ENCODE results near the gene CELF3. TPM values are rescaled to one million over a fixed set of nuclear protein-coding genes. Genes with fewer than 3 reads are reported as not detected.
"Not testable (repeated sequence)": the region's sequence is repeated elsewhere in the genome, so short reads cannot be mapped to it uniquely, and the experiment has no call there.

CELF3 gene
- total RNA-seq, 1 donor from 2014 or later, result not detected

GRCh38 chr1:151705753-151706463 lies 10.7 kb downstream of the CELF3 start:
- Mint-ChIP-seq H3K27me3 (ENCODE audit: insufficient read depth) (no peaks in the 10 kb centered on the region), H3K36me3 (ENCODE audit: low read depth) (no peaks in the 10 kb centered on the region), H3K9me3 (no peaks in the 10 kb centered on the region), H3K4me3 (no peak overlapping the region), H3K4me1 (ENCODE audit: low read depth) (no peaks in the 10 kb centered on the region), H3K27ac (no peak overlapping the region)
- no peak for DNase-seq (ENCODE audit: low spot score)
- intact Hi-C loops (cut with micrococcal nuclease), result no loop called here

GRCh38 chr1:151705146-151705545 lies 11.5 kb downstream of the CELF3 start:
- no peaks in the 10 kb centered on the region for H3K36me3 Mint-ChIP-seq (ENCODE audit: low read depth)
- intact Hi-C loops (cut with micrococcal nuclease), result no loop called here
- H3K27ac Mint-ChIP-seq, result no peak overlapping the region
- H3K4me1 Mint-ChIP-seq (ENCODE audit: low read depth), result no peaks in the 10 kb centered on the region
- DNase-seq (ENCODE audit: low spot score), result no peak
- H3K9me3 Mint-ChIP-seq, result no peaks in the 10 kb centered on the region
- H3K4me3 Mint-ChIP-seq, result no peak overlapping the region
- no peaks in the 10 kb centered on the region for H3K27me3 Mint-ChIP-seq (ENCODE audit: insufficient read depth)

DNA sequence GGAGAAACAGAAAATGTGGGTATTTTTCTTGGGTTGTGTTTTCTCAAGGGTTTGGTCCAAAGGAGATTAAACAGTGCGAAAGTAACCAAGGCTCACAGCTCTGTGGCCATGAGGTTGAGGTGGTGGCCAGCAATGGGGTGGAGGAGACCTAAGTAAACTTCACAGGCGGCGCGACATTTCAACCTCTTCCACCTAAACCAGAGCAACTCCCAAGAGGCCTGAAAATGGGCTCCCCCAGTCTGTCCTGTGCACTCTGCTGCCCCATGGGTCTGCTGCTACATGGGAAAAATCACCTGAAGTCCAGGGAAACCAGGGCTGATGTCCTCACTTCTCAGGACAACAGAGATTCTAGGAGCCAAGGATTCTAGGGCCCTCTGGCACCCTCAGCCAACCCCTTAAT lies 12.4 kb downstream of the CELF3 start:
- no peaks in the 10 kb centered on the region for H3K9me3 Mint-ChIP-seq
- DNase-seq (ENCODE audit: low spot score), result no peak
- H3K36me3 Mint-ChIP-seq (ENCODE audit: low read depth), result peaks cover 1% of the 10 kb centered on the region
- no peaks in the 10 kb centered on the region for H3K27me3 Mint-ChIP-seq (ENCODE audit: insufficient read depth)
- H3K27ac Mint-ChIP-seq, result no peak overlapping the region
- H3K4me1 Mint-ChIP-seq (ENCODE audit: low read depth), result no peaks in the 10 kb centered on the region
- intact Hi-C loops (cut with micrococcal nuclease), result no loop called here
- no peak overlapping the region for H3K4me3 Mint-ChIP-seq

GRCh38 chr1:151703813-151704212 lies 12.8 kb downstream of the CELF3 start:
- Mint-ChIP-seq H3K27me3 (ENCODE audit: insufficient read depth) (no peaks in the 10 kb centered on the region), H3K36me3 (ENCODE audit: low read depth) (peaks cover 1% of the 10 kb centered on the region), H3K9me3 (no peaks in the 10 kb centered on the region), H3K27ac (no peak overlapping the region), H3K4me3 (no peak overlapping the region), H3K4me1 (ENCODE audit: low read depth) (no peaks in the 10 kb centered on the region)
- no peak for DNase-seq (ENCODE audit: low spot score)
- intact Hi-C loops (cut with micrococcal nuclease), result no loop called here

GRCh38 chr1:151702936-151703335 lies 13.7 kb downstream of the CELF3 start:
- Mint-ChIP-seq H3K4me3 (no peak overlapping the region), H3K27me3 (ENCODE audit: insufficient read depth) (no peaks in the 10 kb centered on the region), H3K4me1 (ENCODE audit: low read depth) (no peaks in the 10 kb centered on the region), H3K9me3 (no peaks in the 10 kb centered on the region), H3K36me3 (ENCODE audit: low read depth) (peaks cover 3% of the 10 kb centered on the region), H3K27ac (no peak overlapping the region)
- intact Hi-C loops (cut with micrococcal nuclease), result no loop called here
- DNase-seq (ENCODE audit: low spot score), result no peak

DNA sequence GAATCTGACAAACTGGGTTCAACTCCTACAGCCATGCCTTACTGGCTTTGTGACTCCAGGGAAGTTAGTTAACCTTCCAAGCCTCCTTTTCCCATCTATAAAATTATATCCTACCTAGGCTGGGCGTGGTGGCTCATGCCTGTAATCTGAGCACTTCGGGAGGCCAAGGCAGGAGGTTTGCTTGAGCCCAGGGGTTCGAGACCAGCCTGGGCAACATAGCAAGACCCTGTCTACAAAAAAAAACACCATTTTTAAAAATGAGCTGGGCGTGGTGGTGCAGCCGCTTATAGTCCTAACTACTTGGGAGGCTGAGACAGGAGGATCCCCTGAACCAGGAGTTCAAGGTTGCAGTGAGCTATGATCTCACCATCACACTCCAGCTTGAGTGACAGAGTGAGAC lies 15.1 kb downstream of the CELF3 start:
- no peak overlapping the region for H3K4me3 Mint-ChIP-seq
- peaks cover 3% of the 10 kb centered on the region for H3K36me3 Mint-ChIP-seq (ENCODE audit: low read depth)
- H3K27me3 Mint-ChIP-seq (ENCODE audit: insufficient read depth), result no peaks in the 10 kb centered on the region
- intact Hi-C loops (cut with micrococcal nuclease), result no loop called here
- H3K4me1 Mint-ChIP-seq (ENCODE audit: low read depth), result no peaks in the 10 kb centered on the region
- no peak for DNase-seq (ENCODE audit: low spot score)
- H3K27ac Mint-ChIP-seq, result no peak overlapping the region
- no peaks in the 10 kb centered on the region for H3K9me3 Mint-ChIP-seq

GRCh38 chr1:151693057-151693651 lies 23.4 kb downstream of the CELF3 start:
- H3K4me1 Mint-ChIP-seq (ENCODE audit: low read depth), result no peaks in the 10 kb centered on the region
- no peaks in the 10 kb centered on the region for H3K9me3 Mint-ChIP-seq
- intact Hi-C loops (cut with micrococcal nuclease), result loop anchor here (1.0 kb wide), 2 partner anchors 42 to 143 kb away; no protein-coding TSS in a partner anchor
- no peak overlapping the region for H3K4me3 Mint-ChIP-seq
- DNase-seq (ENCODE audit: low spot score), result no peak
- H3K36me3 Mint-ChIP-seq (ENCODE audit: low read depth), result peaks cover 13% of the 10 kb centered on the region
- no peak overlapping the region for H3K27ac Mint-ChIP-seq
- H3K27me3 Mint-ChIP-seq (ENCODE audit: insufficient read depth), result no peaks in the 10 kb centered on the region

- Mint-ChIP-seq H3K9me3 (no peaks in the 10 kb centered on the region), H3K27me3 (ENCODE audit: insufficient read depth) (no peaks in the 10 kb centered on the region), H3K4me1 (ENCODE audit: low read depth) (no peaks in the 10 kb centered on the region), H3K36me3 (ENCODE audit: low read depth) (peaks cover 13% of the 10 kb centered on the region), H3K4me3 (no peak overlapping the region), H3K27ac (no peak overlapping the region)
- DNase-seq (ENCODE audit: low spot score), result no peak
- intact Hi-C loops (cut with micrococcal nuclease), result no loop called here
Observed at GRCh38 chr1:151692226-151692625, 24.4 kb downstream of the CELF3 start.

- Mint-ChIP-seq H3K36me3 (ENCODE audit: low read depth) (peaks cover 13% of the 10 kb centered on the region), H3K9me3 (no peaks in the 10 kb centered on the region), H3K27ac (no peak overlapping the region), H3K27me3 (ENCODE audit: insufficient read depth) (no peaks in the 10 kb centered on the region), H3K4me3 (no peak overlapping the region), H3K4me1 (ENCODE audit: low read depth) (no peaks in the 10 kb centered on the region)
- no peak for DNase-seq (ENCODE audit: low spot score)
- intact Hi-C loops (cut with micrococcal nuclease), result no loop called here
Observed at GRCh38 chr1:151689494-151689893, 27.1 kb downstream of the CELF3 start.

DNA sequence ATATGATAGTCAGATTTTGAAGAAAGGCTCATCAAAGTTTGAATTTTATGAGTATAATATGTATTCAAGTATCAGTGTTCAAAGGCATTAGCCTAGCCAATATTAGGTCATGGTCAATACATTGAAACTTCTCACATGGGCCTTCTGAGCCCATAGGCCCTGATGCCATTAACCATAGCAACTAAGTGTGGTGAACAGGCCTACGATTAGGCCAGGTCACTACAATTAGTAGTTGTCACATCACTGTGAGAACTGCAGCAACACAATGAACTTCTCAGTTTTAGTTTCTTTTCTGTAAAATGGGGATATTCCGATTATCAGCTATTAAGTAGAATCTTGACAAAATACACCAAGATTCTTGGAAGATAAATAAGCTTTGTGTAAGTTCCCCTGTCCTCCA lies 30.0 kb downstream of the CELF3 start:
- no peaks in the 10 kb centered on the region for H3K4me1 Mint-ChIP-seq (ENCODE audit: low read depth)
- H3K9me3 Mint-ChIP-seq, result no peaks in the 10 kb centered on the region
- H3K27ac Mint-ChIP-seq, result no peak overlapping the region
- H3K4me3 Mint-ChIP-seq, result no peak overlapping the region
- H3K27me3 Mint-ChIP-seq (ENCODE audit: insufficient read depth), result no peaks in the 10 kb centered on the region
- intact Hi-C loops (cut with micrococcal nuclease), result no loop called here
- H3K36me3 Mint-ChIP-seq (ENCODE audit: low read depth), result peaks cover 6% of the 10 kb centered on the region
- no peak for DNase-seq (ENCODE audit: low spot score)

DNA sequence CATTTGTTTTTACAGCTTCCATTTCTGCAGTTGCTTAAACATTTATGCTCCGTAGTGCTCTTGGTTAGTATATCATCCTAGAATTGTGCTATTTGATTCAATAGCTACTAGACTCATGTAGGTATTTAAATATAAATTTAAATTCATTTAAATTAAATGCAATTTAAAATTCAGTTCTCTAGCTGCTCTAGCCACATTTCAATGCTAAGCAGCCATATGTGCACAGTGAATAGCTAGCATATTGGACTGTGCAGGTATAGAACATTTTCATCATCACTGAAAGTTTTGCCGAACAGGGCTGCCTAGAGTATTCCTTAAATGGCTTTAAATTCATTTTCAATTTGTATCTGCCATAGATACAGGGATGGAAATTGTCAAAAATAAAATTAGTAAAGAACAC lies 32.5 kb downstream of the CELF3 start:
- intact Hi-C loops (cut with micrococcal nuclease), result no loop called here
- Mint-ChIP-seq H3K36me3 (ENCODE audit: low read depth) (peaks cover 10% of the 10 kb centered on the region), H3K4me3 (no peak overlapping the region), H3K4me1 (ENCODE audit: low read depth) (no peaks in the 10 kb centered on the region), H3K9me3 (no peaks in the 10 kb centered on the region), H3K27me3 (ENCODE audit: insufficient read depth) (no peaks in the 10 kb centered on the region), H3K27ac (no peak overlapping the region)
- no peak for DNase-seq (ENCODE audit: low spot score)

- H3K36me3 Mint-ChIP-seq (ENCODE audit: low read depth), result peaks cover 11% of the 10 kb centered on the region
- H3K4me3 Mint-ChIP-seq; DNase-seq (ENCODE audit: low spot score); intact Hi-C loops (cut with micrococcal nuclease); H3K27me3 Mint-ChIP-seq (ENCODE audit: insufficient read depth); H3K4me1 Mint-ChIP-seq (ENCODE audit: low read depth); H3K9me3 Mint-ChIP-seq; H3K27ac Mint-ChIP-seq: not testable (repeated sequence)
Observed at GRCh38 chr1:151682901-151683300, 33.7 kb downstream of the CELF3 start.

- no peak overlapping the region for H3K4me3 Mint-ChIP-seq
- intact Hi-C loops (cut with micrococcal nuclease), result no loop called here
- no peaks in the 10 kb centered on the region for H3K9me3 Mint-ChIP-seq
- peaks cover 11% of the 10 kb centered on the region for H3K36me3 Mint-ChIP-seq (ENCODE audit: low read depth)
- no peak overlapping the region for H3K27ac Mint-ChIP-seq
- no peaks in the 10 kb centered on the region for H3K4me1 Mint-ChIP-seq (ENCODE audit: low read depth)
- no peaks in the 10 kb centered on the region for H3K27me3 Mint-ChIP-seq (ENCODE audit: insufficient read depth)
- DNase-seq (ENCODE audit: low spot score), result no peak
Observed at GRCh38 chr1:151681923-151682322, 34.7 kb downstream of the CELF3 start.

DNA sequence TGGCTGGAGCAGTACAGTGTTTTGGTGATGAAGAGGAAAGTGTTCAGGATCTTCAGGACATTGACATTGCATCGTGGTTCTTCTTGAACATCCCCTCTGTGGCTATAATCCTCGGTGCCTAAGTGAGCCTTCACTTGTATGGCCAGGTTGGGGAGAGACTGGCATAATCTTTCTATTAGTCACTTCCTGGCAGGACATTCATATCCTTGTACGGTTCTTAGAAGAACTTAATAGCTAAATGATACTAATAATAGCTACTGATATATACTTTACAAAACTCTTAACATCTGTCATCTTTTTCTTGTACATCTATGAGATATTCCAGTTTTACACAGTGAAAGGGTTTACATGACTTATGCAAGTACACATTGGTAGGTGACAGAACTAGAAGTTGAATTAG lies 35.8 kb downstream of the CELF3 start:
- Mint-ChIP-seq H3K36me3 (ENCODE audit: low read depth) (peaks cover 9% of the 10 kb centered on the region), H3K9me3 (no peaks in the 10 kb centered on the region), H3K4me3 (no peak overlapping the region), H3K4me1 (ENCODE audit: low read depth) (no peaks in the 10 kb centered on the region), H3K27me3 (ENCODE audit: insufficient read depth) (no peaks in the 10 kb centered on the region), H3K27ac (no peak overlapping the region)
- no peak for DNase-seq (ENCODE audit: low spot score)
- intact Hi-C loops (cut with micrococcal nuclease), result no loop called here

Measured in activated T-helper 1 cell treated with anti-CD3 and anti-CD28 coated beads, Interleukin-12 subunit alpha, Interleukin-12 subunit beta, Interleukin-2, Interleukin-4 antibody, amounts not matched to agents 30 ng/mL and 10 ng/mL and 1 ng/mL, durations not matched to agents 14 hours and 24 hours and 36 hours (primary cell).